Spleen (tissue), 7 donors: Measurements from ENCODE around the gene ABCC8.

ENCODE experiments used
- POLR2AphosphoS5 ChIP-seq, 3 donors: sonication (generic); formaldehyde crosslinking; IDR thresholded peaks; one replicate each; pipeline ENCODE4 v1.5.1; 2017; ENCODE audit warnings: antibody characterized with exemption in 3 of 3
- TF ChIP-seq, protein P1 (sequence below), 11 experiments: fragments of 200-600 bp in 7 of 11; fragments of 450-650 bp in 4 of 11; sonication (generic) in 4 of 11; IDR thresholded peaks in 8 of 11; conservative IDR thresholded peaks in 3 of 11; 1 replicate in 7 of 11; 2 replicates in 4 of 11; pipeline versions ENCODE4 v1.4.0 to v1.8.0; 2016 to 2021; ENCODE audit warnings: antibody characterized with exemption in 11 of 11, inconsistent platforms in 4 of 11, mild to moderate bottlenecking in 1 of 11
- donor health status: DM: no; HTN: no; CAD: no; lungs with moderate emphysema.
- donor health status: DM: no; HTN: no; CAD: no.
- donor health status: DM: no; HTN: no; CAD: no.

DNA sequence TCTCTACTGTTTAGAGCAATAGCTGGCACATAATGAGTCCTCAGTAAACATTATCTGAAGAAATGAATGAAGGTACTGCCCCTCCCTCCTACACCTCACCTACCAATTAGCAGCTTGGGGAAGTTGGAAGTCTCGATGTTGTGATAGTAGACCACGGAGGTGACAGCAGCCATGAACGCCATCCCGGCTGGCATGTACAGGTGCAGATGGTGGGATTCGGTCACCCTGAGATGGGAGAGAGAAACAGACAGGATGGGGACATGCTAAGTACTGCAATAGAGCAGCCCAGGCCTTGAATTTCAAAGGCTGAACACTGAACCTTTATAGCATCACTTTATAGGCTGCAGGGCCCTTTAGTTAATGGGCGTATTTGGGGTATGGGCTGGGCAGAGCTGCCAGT is 6.6 kb downstream of the ABCC8 start:
- TF ChIP-seq, protein P1, sequence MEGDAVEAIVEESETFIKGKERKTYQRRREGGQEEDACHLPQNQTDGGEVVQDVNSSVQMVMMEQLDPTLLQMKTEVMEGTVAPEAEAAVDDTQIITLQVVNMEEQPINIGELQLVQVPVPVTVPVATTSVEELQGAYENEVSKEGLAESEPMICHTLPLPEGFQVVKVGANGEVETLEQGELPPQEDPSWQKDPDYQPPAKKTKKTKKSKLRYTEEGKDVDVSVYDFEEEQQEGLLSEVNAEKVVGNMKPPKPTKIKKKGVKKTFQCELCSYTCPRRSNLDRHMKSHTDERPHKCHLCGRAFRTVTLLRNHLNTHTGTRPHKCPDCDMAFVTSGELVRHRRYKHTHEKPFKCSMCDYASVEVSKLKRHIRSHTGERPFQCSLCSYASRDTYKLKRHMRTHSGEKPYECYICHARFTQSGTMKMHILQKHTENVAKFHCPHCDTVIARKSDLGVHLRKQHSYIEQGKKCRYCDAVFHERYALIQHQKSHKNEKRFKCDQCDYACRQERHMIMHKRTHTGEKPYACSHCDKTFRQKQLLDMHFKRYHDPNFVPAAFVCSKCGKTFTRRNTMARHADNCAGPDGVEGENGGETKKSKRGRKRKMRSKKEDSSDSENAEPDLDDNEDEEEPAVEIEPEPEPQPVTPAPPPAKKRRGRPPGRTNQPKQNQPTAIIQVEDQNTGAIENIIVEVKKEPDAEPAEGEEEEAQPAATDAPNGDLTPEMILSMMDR (IDR thresholded peaks at IDR 0.05 in 8 of 11, conservative IDR thresholded peaks at IDR 0.05 in 3 of 11) = no peak
- no peak for TF ChIP-seq POLR2AphosphoS5 (IDR thresholded peaks at IDR 0.05)
